ENCODE measurements around the gene DSC3. TPM values are rescaled to one million over a fixed set of nuclear protein-coding genes. Genes with fewer than 3 reads are reported as not detected.

The DSC3 gene
- total RNA-seq, 4 donors from 2014 or later, result 0.15 to 1.5 (median 0.33) TPM; not detected in 1

GRCh38 chr18:31050635-31051034 lies 8.1 kb upstream of the DSC3 start:
- Histone ChIP-seq H3K4me1 (no peaks in the 10 kb centered on the region), H3K4me3 (replicated peaks in 1 of 3) (no peak overlapping the region), H3K27me3 (no peaks in the 10 kb centered on the region), H3K9me3 (no peaks in the 10 kb centered on the region), H3K36me3 (no peaks in the 10 kb centered on the region), H3K27ac (no peak overlapping the region)
- no peak for DNase-seq
- WGBS, 2 donors, result 73 to 89% methylated on average over 3 of the region's 3 CpGs
- TF ChIP-seq CTCF (IDR thresholded peaks at IDR 0.05) (no peak), POLR2A (IDR thresholded peaks at IDR 0.05) (no peak)
- intact Hi-C loops (cut with DNase I), result no loop called here

GRCh38 chr18:31049189-31049588 lies 6.6 kb upstream of the DSC3 start:
- Histone ChIP-seq H3K4me1 (no peaks in the 10 kb centered on the region), H3K4me3 (replicated peaks in 1 of 3) (no peak overlapping the region), H3K27me3 (no peaks in the 10 kb centered on the region), H3K9me3 (no peaks in the 10 kb centered on the region), H3K36me3 (no peaks in the 10 kb centered on the region), H3K27ac (no peak overlapping the region)
- DNase-seq, result no peak
- TF ChIP-seq POLR2A (IDR thresholded peaks at IDR 0.05) (no peak), CTCF (IDR thresholded peaks at IDR 0.05) (no peak)
- intact Hi-C loops (cut with DNase I), result no loop called here
- WGBS, 2 donors, result 48 to 50% methylated on average over 4 of the region's 4 CpGs

- no peak for TF ChIP-seq CTCF (IDR thresholded peaks at IDR 0.05)
- TF ChIP-seq POLR2A (IDR thresholded peaks at IDR 0.05), result no peak
- intact Hi-C loops (cut with DNase I), result no loop called here
- no peak overlapping the region for H3K27ac ChIP-seq
- no peaks in the 10 kb centered on the region for H3K9me3 ChIP-seq
- no peaks in the 10 kb centered on the region for H3K4me1 ChIP-seq
- DNase-seq, result no peak
- H3K36me3 ChIP-seq, result no peaks in the 10 kb centered on the region
- H3K4me3 ChIP-seq (replicated peaks in 1 of 3), result no peak overlapping the region
- WGBS, 2 donors, result 70 to 80% methylated on average over 2 of the region's 2 CpGs
- H3K27me3 ChIP-seq, result no peaks in the 10 kb centered on the region
Observed at GRCh38 chr18:31048216-31048615, 5.7 kb upstream of the DSC3 start.

- Histone ChIP-seq H3K36me3 (no peaks in the 10 kb centered on the region), H3K27me3 (peaks cover 3% of the 10 kb centered on the region), H3K27ac (no peak overlapping the region), H3K4me3 (replicated peaks in 1 of 3) (no peak overlapping the region), H3K4me1 (peaks cover 5 to 11% of the 10 kb centered on the region in 2 donors), H3K9me3 (no peaks in the 10 kb centered on the region)
- no peak for DNase-seq
- intact Hi-C loops (cut with DNase I), result no loop called here
- TF ChIP-seq POLR2A (IDR thresholded peaks at IDR 0.05), result no peak
- TF ChIP-seq CTCF (IDR thresholded peaks at IDR 0.05), result no peak
Observed at GRCh38 chr18:31046916-31047315, 4.4 kb upstream of the DSC3 start.

GRCh38 chr18:31045599-31045998 lies 3.1 kb upstream of the DSC3 start:
- Histone ChIP-seq H3K9me3 (no peaks in the 10 kb centered on the region), H3K27ac (no peak overlapping the region), H3K4me3 (replicated peaks in 1 of 3) (no peak overlapping the region), H3K4me1 (peaks cover 15 to 23% of the 10 kb centered on the region in 2 donors), H3K27me3 (peaks cover 16% of the 10 kb centered on the region), H3K36me3 (no peaks in the 10 kb centered on the region)
- DNase-seq, result no peak
- WGBS, 2 donors, result 86 to 92% methylated on average over 6 of the region's 6 CpGs
- intact Hi-C loops (cut with DNase I), result no loop called here
- no peak for TF ChIP-seq CTCF (IDR thresholded peaks at IDR 0.05)
- no peak for TF ChIP-seq POLR2A (IDR thresholded peaks at IDR 0.05)

Measured in thyroid gland (tissue), 4 donors.